Gastroesophageal sphincter (tissue), 4 donors: Measurements from ENCODE around the gene MYL3. TPM values are rescaled to one million over a fixed set of nuclear protein-coding genes. Genes with fewer than 3 reads are reported as not detected.

Experiments used
- ATAC-seq: fragments of 150-250 bp; one replicate; pipeline ENCODE4 v1.9.1; 2016; ENCODE audit warnings: mild to moderate bottlenecking, moderate library complexity
- H3K27ac ChIP-seq, 4 donors: fragments of 200-600 bp; sonication (generic) in 3 of 4; 1 replicate in 3 of 4; 2 replicates in 1 of 4; pipeline ENCODE4 v1.5.1; 2016 to 2019
- H3K27me3 ChIP-seq: fragments of 200-600 bp; sonication (generic); one replicate; pipeline ENCODE4 v1.5.1; 2019
- H3K36me3 ChIP-seq, 2 donors: fragments of 200-600 bp; sonication (generic); one replicate each; pipeline ENCODE4 v1.5.1; 2019; ENCODE audit warnings: control low read depth in 1 of 2
- H3K4me1 ChIP-seq, 3 donors: fragments of 200-600 bp; sonication (generic); 1 replicate in 2 of 3; 2 replicates in 1 of 3; pipeline ENCODE4 v1.5.1; 2016 to 2019; ENCODE audit warnings: control low read depth in 2 of 3
- H3K4me3 ChIP-seq, 2 donors: fragments of 200-600 bp; sonication (generic); one replicate each; pipeline ENCODE4 v1.5.1; 2019; ENCODE audit warnings: mild to moderate bottlenecking in 1 of 2, moderate library complexity in 1 of 2
- H3K9me3 ChIP-seq, 3 donors: fragments of 200-600 bp; sonication (generic); one replicate each; pipeline ENCODE4 v1.5.1; 2017 to 2019; ENCODE audit warnings: control low read depth in 2 of 3
- EP300 ChIP-seq: sonication (generic); formaldehyde crosslinking; IDR thresholded peaks from one replicate; pipeline ENCODE4 v1.6.1; 2017; ENCODE audit warnings: antibody characterized with exemption, mild to moderate bottlenecking
- POLR2A ChIP-seq, 2 donors: fragments of 450-650 bp; IDR thresholded peaks; one replicate each; pipeline ENCODE4 v1.6.1; 2017; ENCODE audit warnings: antibody characterized with exemption in 2 of 2, mild to moderate bottlenecking in 2 of 2, moderate library complexity in 1 of 2
- POLR2AphosphoS5 ChIP-seq: sonication (generic); formaldehyde crosslinking; IDR thresholded peaks from one replicate; pipeline ENCODE4 v1.6.1; 2017; ENCODE audit warnings: antibody characterized with exemption
- WGBS, 2 donors: methylation state at CpG; one replicate each; pipeline ENCODE4 v1.1.5; 2018; ENCODE audit warnings: low coverage in 1 of 2; 5-methylcytosine and 5-hydroxymethylcytosine counted together
- total RNA-seq, 4 donors: library from RNA; depleted of rRNA; stranded (reverse); fragments of >200 nt; gene quantifications; one replicate each; pipeline ENCODE4 v1.1.0, GENCODE V29; 2016
- TF ChIP-seq, protein P1 (sequence below), 4 experiments: fragments of 200-600 bp in 2 of 4; fragments of 450-650 bp in 2 of 4; sonication (generic) in 1 of 4; IDR thresholded peaks; one replicate each; pipeline ENCODE4 v1.5.1; 2017 to 2019; ENCODE audit warnings: antibody characterized with exemption in 4 of 4, mild to moderate bottlenecking in 2 of 4, moderate library complexity in 2 of 4

Gene MYL3
- total RNA-seq, 4 donors from 2014 or later, result 2.6 to 5.3 (median 4.2) TPM

DNA sequence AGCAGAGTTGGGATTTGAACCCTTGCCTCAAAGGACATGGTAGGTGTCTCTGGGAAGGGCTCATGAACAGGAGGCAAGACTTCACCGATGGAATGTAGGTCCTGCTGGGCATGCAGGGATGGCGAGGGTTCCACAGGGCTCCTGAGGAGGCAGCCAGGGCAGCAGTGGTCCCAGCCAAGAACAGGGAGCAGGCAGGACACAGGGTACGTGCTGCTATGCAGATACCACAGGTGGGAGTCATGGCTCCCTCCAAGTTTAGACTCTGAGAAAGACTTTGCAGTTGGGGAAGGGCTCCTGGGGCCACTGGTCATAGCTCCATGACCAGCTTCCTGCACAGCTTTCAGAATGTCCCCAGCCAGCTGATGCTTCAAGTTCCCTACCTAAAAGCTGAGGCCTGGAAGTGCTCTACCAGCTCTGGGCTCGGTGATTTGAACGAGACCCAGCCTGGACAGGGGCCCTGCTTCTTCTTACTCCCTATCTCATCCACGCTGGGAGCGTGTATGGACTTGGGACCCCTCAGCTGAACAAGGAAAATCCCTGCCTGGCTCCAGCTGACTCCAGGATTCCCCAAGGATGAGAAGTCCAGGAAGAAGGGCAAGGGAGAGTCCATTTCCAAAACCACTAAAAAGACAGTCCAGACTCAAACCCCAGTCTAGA, 747 bp downstream of the MYL3 start:
- WGBS, 2 donors, result 63 to 100% methylated on average over 1 to 3 of the region's 7 CpGs
- peaks cover 4 to 9% (median 6%) of the 10 kb centered on the region in 3 donors for H3K4me1 ChIP-seq
- no peak overlapping the region for H3K4me3 ChIP-seq
- no peak overlapping the region for H3K27ac ChIP-seq
- H3K36me3 ChIP-seq, result no peaks in the 10 kb centered on the region
- H3K27me3 ChIP-seq, result no peaks in the 10 kb centered on the region
- TF ChIP-seq POLR2AphosphoS5, result no peak
- TF ChIP-seq POLR2A (IDR thresholded peaks at IDR 0.05), result no peak
- TF ChIP-seq, protein P1, sequence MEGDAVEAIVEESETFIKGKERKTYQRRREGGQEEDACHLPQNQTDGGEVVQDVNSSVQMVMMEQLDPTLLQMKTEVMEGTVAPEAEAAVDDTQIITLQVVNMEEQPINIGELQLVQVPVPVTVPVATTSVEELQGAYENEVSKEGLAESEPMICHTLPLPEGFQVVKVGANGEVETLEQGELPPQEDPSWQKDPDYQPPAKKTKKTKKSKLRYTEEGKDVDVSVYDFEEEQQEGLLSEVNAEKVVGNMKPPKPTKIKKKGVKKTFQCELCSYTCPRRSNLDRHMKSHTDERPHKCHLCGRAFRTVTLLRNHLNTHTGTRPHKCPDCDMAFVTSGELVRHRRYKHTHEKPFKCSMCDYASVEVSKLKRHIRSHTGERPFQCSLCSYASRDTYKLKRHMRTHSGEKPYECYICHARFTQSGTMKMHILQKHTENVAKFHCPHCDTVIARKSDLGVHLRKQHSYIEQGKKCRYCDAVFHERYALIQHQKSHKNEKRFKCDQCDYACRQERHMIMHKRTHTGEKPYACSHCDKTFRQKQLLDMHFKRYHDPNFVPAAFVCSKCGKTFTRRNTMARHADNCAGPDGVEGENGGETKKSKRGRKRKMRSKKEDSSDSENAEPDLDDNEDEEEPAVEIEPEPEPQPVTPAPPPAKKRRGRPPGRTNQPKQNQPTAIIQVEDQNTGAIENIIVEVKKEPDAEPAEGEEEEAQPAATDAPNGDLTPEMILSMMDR (IDR thresholded peaks at IDR 0.05), result no peak
- TF ChIP-seq EP300, result no peak
- no peaks in the 10 kb centered on the region for H3K9me3 ChIP-seq
- ATAC-seq, result no peak

DNA sequence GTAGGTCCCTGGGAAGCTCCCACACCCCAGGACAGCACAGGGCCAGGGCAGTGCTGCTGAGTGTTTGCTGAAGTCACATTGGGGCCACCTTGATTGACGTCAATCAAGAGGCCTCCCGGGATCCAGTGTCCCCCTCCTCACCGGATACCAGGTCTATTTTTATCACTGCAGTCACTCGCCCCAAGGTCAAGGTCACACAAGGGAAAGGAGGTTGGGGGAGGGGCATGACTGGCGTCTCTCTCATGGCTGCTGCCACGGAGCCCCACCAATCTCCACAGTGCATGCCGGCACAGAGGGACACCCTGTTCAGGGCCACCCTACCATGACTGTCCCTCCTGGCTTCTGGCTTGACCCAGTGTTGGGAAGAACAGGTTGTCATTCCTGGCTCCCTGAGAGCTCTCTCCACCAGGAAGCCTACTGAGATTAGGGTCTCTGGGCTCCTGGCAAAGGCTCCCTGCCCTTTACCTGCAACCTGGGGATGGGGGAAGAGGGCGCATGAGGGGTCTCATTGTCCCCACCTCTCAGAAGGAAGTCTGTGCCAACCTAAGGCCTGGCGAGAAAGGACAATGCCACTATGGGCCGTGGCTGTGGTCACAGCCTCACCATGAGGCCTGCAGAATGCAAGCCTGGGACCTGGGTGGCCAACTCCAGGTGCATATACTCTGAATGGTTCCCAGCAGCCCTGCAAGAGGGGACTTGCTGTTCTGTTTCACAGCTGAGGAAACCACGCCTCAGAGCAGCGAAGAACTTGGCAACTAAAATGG, 1.5 kb downstream of the MYL3 start:
- 44 to 100% methylated on average over 1 to 4 of the region's 12 CpGs for WGBS, 2 donors
- TF ChIP-seq, protein P1 (IDR thresholded peaks at IDR 0.05), result no peak
- TF ChIP-seq POLR2AphosphoS5, result no peak
- TF ChIP-seq EP300, result no peak
- no peak for TF ChIP-seq POLR2A (IDR thresholded peaks at IDR 0.05)
- Histone ChIP-seq H3K27me3 (no peaks in the 10 kb centered on the region), H3K4me1 (peaks cover 0 to 2% (median 0%) of the 10 kb centered on the region in 3 donors), H3K4me3 (no peak overlapping the region), H3K9me3 (no peaks in the 10 kb centered on the region), H3K27ac (no peak overlapping the region), H3K36me3 (no peaks in the 10 kb centered on the region)
- no peak for ATAC-seq

DNA sequence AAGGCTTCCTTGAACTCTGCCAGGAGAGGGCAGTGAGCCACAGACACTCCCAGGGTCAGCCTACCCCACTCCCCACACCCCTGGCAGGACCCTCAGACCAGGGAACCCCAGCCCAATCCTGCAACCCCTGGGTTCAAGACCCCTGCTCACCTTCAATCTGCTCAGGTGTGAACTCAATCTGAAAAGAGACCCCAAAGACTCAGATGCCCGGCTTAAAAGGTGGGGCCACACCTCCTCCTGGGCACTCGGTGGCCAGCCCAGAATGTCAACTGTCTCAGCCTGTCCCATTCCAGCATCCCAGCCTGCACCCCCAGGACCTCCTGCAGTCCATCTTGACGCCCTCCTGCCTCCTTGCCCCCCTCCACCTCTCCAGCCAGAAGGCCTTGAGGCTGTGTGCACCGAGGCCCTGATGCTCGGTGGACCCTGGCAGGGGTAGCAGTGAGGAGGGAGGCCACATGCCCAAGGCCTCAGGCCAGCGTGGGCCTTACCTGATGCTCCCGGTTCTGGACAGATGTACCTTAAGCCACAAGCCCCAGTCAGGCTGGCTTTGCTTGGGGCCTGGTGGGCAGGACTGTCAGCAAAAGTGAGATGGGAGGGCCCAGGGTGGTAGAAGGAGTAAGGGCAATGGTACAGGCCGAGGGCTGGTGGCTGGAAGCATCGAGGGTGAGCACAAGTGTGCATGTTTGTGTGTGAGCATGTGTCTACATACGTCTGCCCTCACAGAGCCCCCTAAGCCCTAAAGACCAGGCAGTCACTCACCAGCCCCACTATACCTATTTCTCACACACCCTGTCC, 2.2 kb downstream of the MYL3 start:
- no peaks in the 10 kb centered on the region for H3K27me3 ChIP-seq
- H3K4me1 ChIP-seq, result no peaks in the 10 kb centered on the region
- no peak for ATAC-seq
- H3K27ac ChIP-seq, result no peak overlapping the region
- WGBS, 2 donors, result 78 to 87% methylated on average over 3 of the region's 10 CpGs
- TF ChIP-seq POLR2A (IDR thresholded peaks at IDR 0.05) (no peak), POLR2AphosphoS5 (no peak), EP300 (no peak)
- TF ChIP-seq, protein P1 (IDR thresholded peaks at IDR 0.05), result no peak
- H3K36me3 ChIP-seq, result no peaks in the 10 kb centered on the region
- no peak overlapping the region for H3K4me3 ChIP-seq
- no peaks in the 10 kb centered on the region for H3K9me3 ChIP-seq

DNA sequence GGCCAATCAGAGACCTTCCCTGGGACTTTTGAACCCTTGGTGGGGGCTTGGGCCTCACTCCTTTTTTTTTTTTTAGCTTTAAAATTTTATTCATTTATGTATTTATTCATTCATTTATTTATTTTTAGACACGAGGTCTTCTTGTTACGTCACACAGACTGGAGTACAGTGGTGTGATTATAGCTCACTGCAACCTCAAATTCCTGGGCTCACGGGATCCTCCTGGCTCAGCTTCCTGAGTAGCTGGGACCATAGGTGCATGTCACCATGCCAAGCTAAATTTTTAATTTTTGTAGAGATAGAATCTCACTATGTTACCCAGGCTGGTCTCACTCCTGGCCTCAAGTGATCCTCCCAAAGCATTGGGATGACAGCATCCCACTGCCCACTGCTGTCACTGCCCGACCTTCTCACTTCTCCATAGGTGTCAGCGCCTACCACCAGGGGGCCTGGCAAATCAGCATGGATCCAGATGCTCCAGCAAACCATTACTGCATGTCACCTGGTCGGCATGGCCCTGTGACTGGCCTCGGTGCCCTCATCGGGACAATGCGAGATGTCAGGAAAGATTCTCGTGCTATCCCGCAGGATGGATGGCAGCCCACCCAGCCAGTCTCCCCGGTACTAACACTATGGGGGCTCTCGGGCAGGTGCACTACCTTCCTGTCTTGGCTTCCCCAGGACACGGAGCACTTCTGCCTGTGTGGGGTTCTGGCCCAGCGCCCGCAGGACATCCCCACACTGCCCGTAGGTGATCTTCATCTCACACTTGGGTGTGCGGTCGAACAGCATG, 3.0 kb downstream of the MYL3 start:
- TF ChIP-seq, protein P1 (IDR thresholded peaks at IDR 0.05), result peak in 1 of 4 experiments; percentile 38
- no peak for TF ChIP-seq EP300

More for the DNA sequence above, 3.0 kb downstream of the MYL3 start:
- 60 to 63% methylated on average over 2 to 5 of the region's 19 CpGs for WGBS, 2 donors
- no peaks in the 10 kb centered on the region for H3K4me1 ChIP-seq
- no peaks in the 10 kb centered on the region for H3K27me3 ChIP-seq
- ATAC-seq, result no peak
- no peak overlapping the region for H3K27ac ChIP-seq
- no peaks in the 10 kb centered on the region for H3K9me3 ChIP-seq
- no peak overlapping the region for H3K4me3 ChIP-seq
- H3K36me3 ChIP-seq, result no peaks in the 10 kb centered on the region
